SK-N-SH (cell line): ENCODE data around the gene PSKH1. TPM values are rescaled to one million over a fixed set of nuclear protein-coding genes. Genes with fewer than 3 reads are reported as not detected.

ENCODE experiments used
- CTCF ChIA-PET: fragments of 300-600, 350-600 bp; formaldehyde crosslinking; extraction: SDS; loops from one replicate; lab custom pipeline; 2021; lab: Yijun Ruan, JAX
- POLR2A ChIA-PET: fragments of 350-600 bp; sonication (Branson Sonifier 250); formaldehyde crosslinking; extraction: SDS; loops from one replicate; lab custom pipeline; 2020; ENCODE audit warnings: antibody characterized with exemption, inconsistent platforms; lab: Yijun Ruan, JAX
- DNase-seq: peaks from one replicate; pipeline ENCODE4 v3.0.0; 2012
- H2AFZ ChIP-seq: fragments of 200-600 bp; sonication (generic); 2 replicates; pipeline ENCODE4 v1.8.1; 2016; ENCODE audit warnings: antibody characterized with exemption, mild to moderate bottlenecking, low read depth
- H3F3A ChIP-seq: fragments of 200-600 bp; sonication (generic); replicated peaks from 2 replicates; pipeline ENCODE3; 2016; ENCODE audit warnings: antibody characterized with exemption, mild to moderate bottlenecking; ENCODE audit not compliant: insufficient read depth
- H3K27ac ChIP-seq, 2 experiments: fragments of 200-500 bp in 1 of 2; fragments of 200-600 bp in 1 of 2; sonication (Bioruptor generic) in 1 of 2; sonication (generic), shearing (Covaris generic) in 1 of 2; 2 replicates each; pipeline versions ENCODE4 v1.5.1 to v1.6.1; 2014 to 2016; ENCODE audit warnings: low read depth in 2 of 2, inconsistent platforms in 1 of 2, low read length in 1 of 2, mild to moderate bottlenecking in 1 of 2, mixed read lengths in 1 of 2
- H3K27me3 ChIP-seq: fragments of 200-600 bp; sonication (generic), shearing (Covaris generic); 2 replicates; pipeline ENCODE4 v1.6.1; 2016; ENCODE audit warnings: mixed run types; ENCODE audit not compliant: insufficient read depth
- H3K36me3 ChIP-seq, 2 experiments: fragments of 200-500 bp in 1 of 2; fragments of 200-600 bp in 1 of 2; sonication (Bioruptor generic) in 1 of 2; sonication (generic) in 1 of 2; replicated peaks in 1 of 2; 2 replicates each; pipeline versions ENCODE3 to v1.5.1; 2014 to 2016; ENCODE audit warnings: low read length in 1 of 2, mild to moderate bottlenecking in 1 of 2; ENCODE audit not compliant: insufficient read depth in 2 of 2, control insufficient read depth in 1 of 2
- H3K4me1 ChIP-seq, 2 experiments: fragments of 200-500 bp in 1 of 2; fragments of 200-600 bp in 1 of 2; sonication (Bioruptor generic) in 1 of 2; sonication (generic), shearing (Covaris generic) in 1 of 2; 2 replicates each; pipeline versions ENCODE4 v1.5.1 to v1.6.1; 2014 to 2016; ENCODE audit warnings: low read depth in 1 of 2, low read length in 1 of 2, mixed run types in 1 of 2; ENCODE audit not compliant: insufficient read depth in 2 of 2, control insufficient read depth in 1 of 2
- H3K4me2 ChIP-seq: fragments of 200-600 bp; sonication (generic), shearing (Covaris generic); 2 replicates; pipeline ENCODE4 v1.6.1; 2017; ENCODE audit warnings: mixed run types
- H3K4me3 ChIP-seq, 2 experiments: fragments of 200-500 bp in 1 of 2; fragments of 200-600 bp in 1 of 2; sonication (Bioruptor generic) in 1 of 2; sonication (generic), shearing (Covaris generic) in 1 of 2; 2 replicates each; pipeline versions ENCODE4 v1.5.1 to v1.8.1; 2014 to 2016; ENCODE audit warnings: low read depth in 2 of 2, inconsistent platforms in 1 of 2, low read length in 1 of 2, mild to moderate bottlenecking in 1 of 2, mixed read lengths in 1 of 2, moderate library complexity in 1 of 2
- H3K79me2 ChIP-seq: fragments of 200-600 bp; sonication (generic); 2 replicates; pipeline ENCODE4 v1.8.1; 2017; ENCODE audit warnings: mild to moderate bottlenecking; ENCODE audit not compliant: insufficient read depth
- H3K9ac ChIP-seq: fragments of 200-600 bp; sonication (generic); 2 replicates; pipeline ENCODE4 v1.6.1; 2017; ENCODE audit warnings: mixed run types
- H3K9me2 ChIP-seq: fragments of 200-600 bp; sonication (generic); 2 replicates; pipeline ENCODE4 v1.6.1; 2017; ENCODE audit warnings: mixed run types
- H3K9me3 ChIP-seq: fragments of 200-600 bp; sonication (generic); 2 replicates; pipeline ENCODE4 v1.6.1; 2017; ENCODE audit warnings: mixed run types, mild to moderate bottlenecking, moderate library complexity
- H4K20me1 ChIP-seq: fragments of 200-600 bp; sonication (generic); 2 replicates; pipeline ENCODE4 v1.6.1; 2017; ENCODE audit warnings: mild to moderate bottlenecking, mixed run types; ENCODE audit not compliant: insufficient read depth
- CHD2 ChIP-seq: fragments of 150-350 bp; IDR thresholded peaks from 2 replicates; pipeline ENCODE4 v1.6.1; 2018; ENCODE audit warnings: low read length; ENCODE audit not compliant: partially characterized antibody
- CTCF ChIP-seq: fragments of 200-600 bp; sonication (generic); IDR thresholded peaks from 2 replicates; pipeline ENCODE4 v1.6.1; 2017; ENCODE audit warnings: antibody characterized with exemption, mild to moderate bottlenecking, moderate library complexity
- FOSL2 ChIP-seq: IDR thresholded peaks from 2 replicates; pipeline ENCODE4 v1.4.0; 2012; ENCODE audit warnings: low read depth, mild to moderate bottlenecking, moderate library complexity, borderline replicate concordance
- GABPA ChIP-seq: IDR thresholded peaks from 2 replicates; pipeline ENCODE4 v1.4.0; 2012; ENCODE audit warnings: low read depth, mild to moderate bottlenecking
- MAX ChIP-seq: IDR thresholded peaks from 2 replicates; pipeline ENCODE4 v1.4.0; 2012; ENCODE audit warnings: low read depth
- MEF2A ChIP-seq: IDR thresholded peaks from 2 replicates; pipeline ENCODE4 v1.4.0; 2012; ENCODE audit warnings: low read depth, borderline replicate concordance
- PBX3 ChIP-seq: IDR thresholded peaks from 2 replicates; pipeline ENCODE4; 2012
- POLR2AphosphoS5 ChIP-seq: IDR thresholded peaks from 2 replicates; pipeline ENCODE4 v1.6.1; 2012; ENCODE audit warnings: low read depth, low read length
- RCOR1 ChIP-seq: fragments of 150-350 bp; IDR thresholded peaks from 2 replicates; pipeline ENCODE4 v1.6.1; 2017; ENCODE audit warnings: antibody characterized with exemption, low read length
- REST ChIP-seq: IDR thresholded peaks from 2 replicates; pipeline ENCODE4 v1.6.1; 2012; ENCODE audit warnings: mild to moderate bottlenecking, low read depth, low read length, moderate library complexity
- RXRA ChIP-seq: IDR thresholded peaks from 2 replicates; pipeline ENCODE4 v1.4.0; 2012; ENCODE audit warnings: low read depth, mild to moderate bottlenecking, borderline replicate concordance
- SIN3A ChIP-seq: IDR thresholded peaks from 2 replicates; pipeline ENCODE4 v1.6.1; 2012; ENCODE audit warnings: low read depth, mild to moderate bottlenecking, low read length, moderate library complexity, borderline replicate concordance
- TAF1 ChIP-seq: IDR thresholded peaks from 2 replicates; pipeline ENCODE4 v1.6.1; 2012; ENCODE audit warnings: low read depth, mild to moderate bottlenecking, low read length, moderate library complexity, borderline replicate concordance
- TCF12 ChIP-seq: IDR thresholded peaks from 2 replicates; pipeline ENCODE4 v1.4.0; 2012
- TEAD4 ChIP-seq: IDR thresholded peaks from 2 replicates; pipeline ENCODE4 v1.4.0; 2012; ENCODE audit warnings: mild to moderate bottlenecking, borderline replicate concordance; ENCODE audit not compliant: insufficient read depth
- USF2 ChIP-seq: fragments of 150-350 bp; IDR thresholded peaks from 2 replicates; pipeline ENCODE4 v1.6.1; 2017; ENCODE audit warnings: antibody characterized with exemption, low read length, low read depth, borderline replicate concordance
- WGBS: methylation state at CpG from one replicate; pipeline ENCODE4 v1.1.6; 2017; ENCODE audit warnings: low lambda C conversion rate; 5-methylcytosine and 5-hydroxymethylcytosine counted together
- polyA plus RNA-seq, 3 experiments: library from polyadenylated mRNA; depleted of rRNA; stranded (reverse); fragments of >200 nt; gene quantifications; 2 replicates each; pipeline ENCODE4 v1.2.3, GENCODE V29; 2012

Gene PSKH1
- polyA plus RNA-seq, 1 of the 3 experiments (the other 2 are of a cell fraction), result 30.1 TPM

- TF ChIP-seq SIN3A (peak; percentile 22; the same call in 1 of the 2 replicates), TAF1 (peak; percentile 22; the same call in 1 of the 2 replicates), RXRA (no peak), USF2 (no peak)
Measured at GRCh38 chr16:67967958-67968399, 74.9 kb downstream of the PSKH1 start.

GRCh38 chr16:67968400-67969253 lies 75.6 kb downstream of the PSKH1 start, which contains the start of gene SLC12A4:
TSS of gene SLC12A4 (minus strand) at chr16:67968637. CDS start at chr16:67968553, 84 bp downstream.
- peak; percentile 22; the same call in 1 of the 2 replicates for TF ChIP-seq RCOR1
- TF ChIP-seq TEAD4, result peak; percentile 71; the same call in 1 of the 2 replicates
- TF ChIP-seq REST, result peak; percentile 27; the same call in 1 of the 2 replicates
- peak; percentile 10; the same call in 1 of the 2 replicates for TF ChIP-seq MAX
- no peak for TF ChIP-seq CHD2
- peak; percentile 57 for TF ChIP-seq GABPA
- TF ChIP-seq TAF1, result peak; percentile 48; the same call in 1 of the 2 replicates
- TF ChIP-seq TCF12, result no peak
- peak; percentile 40; the same call in 1 of the 2 replicates for TF ChIP-seq PBX3
- no peak for TF ChIP-seq CTCF
- peak; percentile 61; the same call in 1 of the 2 replicates for TF ChIP-seq POLR2AphosphoS5
- no peak for TF ChIP-seq MEF2A
- peak; percentile 37; the same call in 1 of the 2 replicates for TF ChIP-seq FOSL2
- Histone ChIP-seq H3K27me3 (no peaks in the 10 kb centered on the region), H3K9me2 (no peaks in the 10 kb centered on the region), H3K9ac (peak within 1 kb of the TSS; percentile 96), H3K79me2 (peaks cover 47% of the 10 kb centered on the region), H3K4me3 (peak within 1 kb of the TSS; percentile 73 to 79), H3K9me3 (no peaks in the 10 kb centered on the region), H3K4me1 (peaks cover 15 to 32% of the 10 kb centered on the region in 2 experiments; a peak in 3 of 4 replicates), H2AFZ (peak within 1 kb of the TSS; percentile 83), H3K4me2 (peak within 1 kb of the TSS; percentile 96), H3K27ac (peak within 1 kb of the TSS; percentile 61 to 73), H3K36me3 (peaks cover 12 to 13% of the 10 kb centered on the region in 2 experiments), H3F3A (peaks cover 4% of the 10 kb centered on the region), H4K20me1 (peaks cover 33% of the 10 kb centered on the region)
- DNase-seq, result peak; percentile 99
- POLR2A ChIA-PET, result no interaction called here
- CTCF ChIA-PET, result interaction anchor here (0.6 to 1.4 kb wide), 5 partner anchors 84 to 406 kb away, joined by 3 read pairs; partner anchors contain the start of gene CTCF
- 18% methylated on average over 14 of the region's 78 CpGs for WGBS

More at GRCh38 chr16:67967958-67968399, 74.9 kb downstream of the PSKH1 start:
- Histone ChIP-seq H3K9me2 (no peaks in the 10 kb centered on the region), H3K27me3 (no peaks in the 10 kb centered on the region), H3K9me3 (no peaks in the 10 kb centered on the region), H3K4me1 (peaks cover 15 to 32% of the 10 kb centered on the region in 2 experiments; a peak in 3 of 4 replicates), H2AFZ (peak overlapping the region; percentile 83; the same call in 1 of the 2 replicates), H4K20me1 (peaks cover 39% of the 10 kb centered on the region), H3F3A (peaks cover 4% of the 10 kb centered on the region), H3K4me2 (peak overlapping the region; percentile 96), H3K79me2 (peaks cover 54% of the 10 kb centered on the region), H3K9ac (peak overlapping the region; percentile 96), H3K27ac (peak overlapping the region; percentile 61 to 73), H3K36me3 (peaks cover 14 to 18% of the 10 kb centered on the region in 2 experiments), H3K4me3 (peak overlapping the region; percentile 73 to 79)
- peak; percentile 82 for DNase-seq
- WGBS, result 7% methylated on average over 28 of the region's 45 CpGs
- CTCF ChIA-PET, result interaction anchor here (0.6 to 1.0 kb wide), 3 partner anchors 151 to 406 kb away, joined by 3 read pairs; partner anchors contain the start of gene CTCF
- POLR2A ChIA-PET, result no interaction called here
